Measurements from ENCODE around the gene SYF2. TPM values are rescaled to one million over a fixed set of nuclear protein-coding genes. Genes with fewer than 3 reads are reported as not detected.

Gene SYF2
- total and polyA plus RNA-seq, 2 of the 13 experiments (the other 11 are each of a cell fraction or from before 2014, with no cell fraction given): 17.8 to 34.1 TPM

DNA sequence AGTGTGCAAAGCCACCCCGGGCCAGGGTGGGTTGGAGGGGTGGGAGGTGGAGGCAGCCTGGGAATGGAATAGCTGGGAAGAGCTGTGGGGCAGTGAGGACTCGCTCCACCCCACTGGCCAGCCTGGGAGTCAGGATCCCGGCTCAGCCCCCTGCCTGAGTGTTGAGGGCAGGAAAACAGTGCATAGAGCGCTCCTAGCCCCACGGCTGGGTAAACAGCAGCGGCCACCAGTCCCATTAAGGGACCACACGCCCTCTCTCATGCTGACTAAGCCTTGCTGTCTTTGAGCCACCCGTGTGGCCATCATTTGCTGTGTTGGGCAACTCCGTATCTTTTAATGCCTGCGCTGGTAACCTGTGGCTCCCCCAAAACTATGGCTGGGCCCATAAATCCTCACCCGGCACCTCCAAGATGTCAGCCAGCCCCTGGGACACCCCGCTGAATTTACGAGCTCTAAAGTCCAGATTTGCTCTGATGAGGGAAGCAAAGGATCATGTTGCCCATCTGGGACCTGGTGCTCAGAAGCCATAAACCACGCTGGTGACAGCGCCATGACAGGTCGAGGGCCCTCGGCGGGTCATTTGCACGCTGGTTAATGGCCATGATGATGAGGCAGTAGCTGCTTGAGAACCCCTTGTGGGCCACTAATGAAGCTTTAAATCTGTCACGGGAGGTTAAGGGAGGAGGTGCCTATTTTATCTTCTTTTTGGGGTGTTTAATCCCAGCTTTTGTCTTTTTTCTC is 34.9 kb downstream of the SYF2 start (continued):
- TF ChIP-seq NBN (conservative IDR thresholded peaks at IDR 0.05) (no peak), RBAK (CRISPR knock-in tag; IDR thresholded peaks at IDR 0.05) (no peak), HOXA5 (CRISPR knock-in tag; IDR thresholded peaks at IDR 0.05) (no peak), HOXD1 (CRISPR knock-in tag; IDR thresholded peaks at IDR 0.05) (no peak), ZBTB46 (CRISPR knock-in tag; IDR thresholded peaks at IDR 0.05; ENCODE audit: borderline replicate concordance) (no peak), POGK (CRISPR knock-in tag; conservative IDR thresholded peaks at IDR 0.05) (0 out of 2 replicates have a peak, but pooled peaks have one; percentile 57), SKI (IDR thresholded peaks at IDR 0.05; ENCODE audit: partially characterized antibody) (no peak), ZNF543 (CRISPR knock-in tag; IDR thresholded peaks at IDR 0.05) (no peak), KLF11 (CRISPR knock-in tag; IDR thresholded peaks at IDR 0.05) (no peak), NR2C2 (CRISPR knock-in tag; IDR thresholded peaks at IDR 0.05; ENCODE audit: borderline replicate concordance) (peak; percentile 40; the same call in 1 of the 2 replicates), CREM (IDR thresholded peaks at IDR 0.05) (no peak), CREM (CRISPR knock-in tag; IDR thresholded peaks at IDR 0.05) (no peak), NFYB (CRISPR knock-in tag; IDR thresholded peaks at IDR 0.05) (no peak), PATZ1 (CRISPR knock-in tag; IDR thresholded peaks at IDR 0.05) (peak; percentile 64), SP4 (CRISPR knock-in tag; IDR thresholded peaks at IDR 0.05) (no peak; the same call in 1 of the 2 replicates), NFE2L2 (IDR thresholded peaks at IDR 0.05; ENCODE audit: low read length) (no peak)
- TF ChIP-seq, protein P1, sequence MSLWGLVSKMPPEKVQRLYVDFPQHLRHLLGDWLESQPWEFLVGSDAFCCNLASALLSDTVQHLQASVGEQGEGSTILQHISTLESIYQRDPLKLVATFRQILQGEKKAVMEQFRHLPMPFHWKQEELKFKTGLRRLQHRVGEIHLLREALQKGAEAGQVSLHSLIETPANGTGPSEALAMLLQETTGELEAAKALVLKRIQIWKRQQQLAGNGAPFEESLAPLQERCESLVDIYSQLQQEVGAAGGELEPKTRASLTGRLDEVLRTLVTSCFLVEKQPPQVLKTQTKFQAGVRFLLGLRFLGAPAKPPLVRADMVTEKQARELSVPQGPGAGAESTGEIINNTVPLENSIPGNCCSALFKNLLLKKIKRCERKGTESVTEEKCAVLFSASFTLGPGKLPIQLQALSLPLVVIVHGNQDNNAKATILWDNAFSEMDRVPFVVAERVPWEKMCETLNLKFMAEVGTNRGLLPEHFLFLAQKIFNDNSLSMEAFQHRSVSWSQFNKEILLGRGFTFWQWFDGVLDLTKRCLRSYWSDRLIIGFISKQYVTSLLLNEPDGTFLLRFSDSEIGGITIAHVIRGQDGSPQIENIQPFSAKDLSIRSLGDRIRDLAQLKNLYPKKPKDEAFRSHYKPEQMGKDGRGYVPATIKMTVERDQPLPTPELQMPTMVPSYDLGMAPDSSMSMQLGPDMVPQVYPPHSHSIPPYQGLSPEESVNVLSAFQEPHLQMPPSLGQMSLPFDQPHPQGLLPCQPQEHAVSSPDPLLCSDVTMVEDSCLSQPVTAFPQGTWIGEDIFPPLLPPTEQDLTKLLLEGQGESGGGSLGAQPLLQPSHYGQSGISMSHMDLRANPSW (CRISPR knock-in tag; IDR thresholded peaks at IDR 0.05; ENCODE audit: borderline replicate concordance): no peak
- TF ChIP-seq, protein P2, sequence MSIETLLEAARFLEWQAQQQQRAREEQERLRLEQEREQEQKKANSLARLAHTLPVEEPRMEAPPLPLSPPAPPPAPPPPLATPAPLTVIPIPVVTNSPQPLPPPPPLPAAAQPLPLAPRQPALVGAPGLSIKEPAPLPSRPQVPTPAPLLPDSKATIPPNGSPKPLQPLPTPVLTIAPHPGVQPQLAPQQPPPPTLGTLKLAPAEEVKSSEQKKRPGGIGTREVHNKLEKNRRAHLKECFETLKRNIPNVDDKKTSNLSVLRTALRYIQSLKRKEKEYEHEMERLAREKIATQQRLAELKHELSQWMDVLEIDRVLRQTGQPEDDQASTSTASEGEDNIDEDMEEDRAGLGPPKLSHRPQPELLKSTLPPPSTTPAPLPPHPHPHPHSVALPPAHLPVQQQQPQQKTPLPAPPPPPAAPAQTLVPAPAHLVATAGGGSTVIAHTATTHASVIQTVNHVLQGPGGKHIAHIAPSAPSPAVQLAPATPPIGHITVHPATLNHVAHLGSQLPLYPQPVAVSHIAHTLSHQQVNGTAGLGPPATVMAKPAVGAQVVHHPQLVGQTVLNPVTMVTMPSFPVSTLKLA (IDR thresholded peaks at IDR 0.05): no peak
- TF ChIP-seq, protein P3, sequence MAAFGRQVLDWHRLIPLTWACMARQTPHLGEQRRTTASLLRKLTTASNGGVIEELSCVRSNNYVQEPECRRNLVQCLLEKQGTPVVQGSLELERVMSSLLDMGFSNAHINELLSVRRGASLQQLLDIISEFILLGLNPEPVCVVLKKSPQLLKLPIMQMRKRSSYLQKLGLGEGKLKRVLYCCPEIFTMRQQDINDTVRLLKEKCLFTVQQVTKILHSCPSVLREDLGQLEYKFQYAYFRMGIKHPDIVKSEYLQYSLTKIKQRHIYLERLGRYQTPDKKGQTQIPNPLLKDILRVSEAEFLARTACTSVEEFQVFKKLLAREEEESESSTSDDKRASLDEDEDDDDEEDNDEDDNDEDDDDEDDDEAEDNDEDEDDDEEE (CRISPR knock-in tag; IDR thresholded peaks at IDR 0.05): no peak

Data from HepG2 (cell line).